HG02884 (cell line): ENCODE results near the gene GPR146.

Experiments used
- ATAC-seq: cut with Tn5 transposase; IDR thresholded peaks from one replicate; pipeline ENCODE4 v1.9.1; 2021; ENCODE audit warnings: mild to moderate bottlenecking, moderate library complexity; ENCODE audit not compliant: unreplicated experiment

GPR146 gene

DNA sequence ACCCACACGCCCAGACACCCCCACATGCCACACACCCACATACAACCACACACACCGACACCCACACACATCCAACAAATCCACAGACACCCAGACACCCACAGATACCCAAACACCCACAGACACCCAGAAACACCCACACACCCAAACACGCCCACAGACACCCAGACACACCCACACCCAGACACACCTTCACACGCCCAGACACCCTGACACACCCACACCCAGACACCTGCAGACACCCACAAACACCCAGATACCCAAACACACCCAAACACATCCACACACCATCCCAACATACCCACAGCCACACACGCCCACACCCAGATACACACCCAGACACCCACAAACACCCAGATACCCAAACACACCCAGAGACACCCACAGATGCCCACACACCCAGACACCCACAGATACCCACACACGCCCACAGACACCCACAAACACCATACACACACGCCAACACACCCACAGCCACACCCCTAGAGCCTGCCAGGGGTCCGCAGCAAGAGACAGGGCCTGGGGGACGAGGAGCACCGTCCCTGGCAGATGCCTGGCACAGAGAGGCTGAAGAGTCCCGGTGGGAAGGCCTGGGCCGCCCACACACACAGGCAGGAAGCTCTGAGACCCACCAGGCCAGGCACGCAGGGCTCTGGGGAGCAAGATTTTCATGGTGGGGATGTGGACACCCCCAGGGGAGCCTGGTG is 32.9 kb upstream of the GPR146 start:
- ATAC-seq = no peak

DNA sequence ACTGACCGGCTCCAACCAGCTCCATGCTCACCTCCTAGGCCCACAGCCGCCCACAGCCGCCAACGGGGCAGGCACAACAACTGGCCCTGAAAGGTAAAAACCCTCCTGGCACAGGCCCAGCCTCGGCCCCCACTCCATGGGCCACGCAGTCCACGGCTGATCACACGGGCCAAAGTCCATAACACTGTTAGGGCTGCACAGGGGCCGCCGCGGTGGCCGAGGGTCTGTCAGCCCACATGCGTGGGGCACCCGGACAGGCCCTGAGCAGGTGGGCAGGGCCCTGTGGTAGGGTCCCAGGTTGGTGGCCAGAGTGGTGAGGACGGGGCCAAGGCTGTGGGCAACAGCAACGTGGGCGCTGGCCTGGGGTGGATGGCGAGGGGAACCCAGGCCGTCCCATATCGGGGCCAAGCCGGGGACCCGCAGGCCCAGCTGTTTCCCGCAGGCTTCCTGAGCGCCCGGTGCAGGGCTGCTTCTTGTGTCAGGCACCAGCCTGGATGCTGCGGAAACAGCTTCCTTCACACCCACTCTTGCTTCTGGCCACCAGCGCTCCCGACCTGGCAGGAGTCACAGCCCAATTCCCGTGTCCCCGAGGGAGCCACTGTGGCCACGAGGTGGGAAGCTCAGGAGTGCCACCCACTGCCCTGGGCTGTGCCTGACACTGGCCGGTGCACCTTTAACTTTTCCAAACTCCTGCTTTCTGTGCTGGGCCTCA is 32.2 kb upstream of the GPR146 start:
- no peak for ATAC-seq

DNA sequence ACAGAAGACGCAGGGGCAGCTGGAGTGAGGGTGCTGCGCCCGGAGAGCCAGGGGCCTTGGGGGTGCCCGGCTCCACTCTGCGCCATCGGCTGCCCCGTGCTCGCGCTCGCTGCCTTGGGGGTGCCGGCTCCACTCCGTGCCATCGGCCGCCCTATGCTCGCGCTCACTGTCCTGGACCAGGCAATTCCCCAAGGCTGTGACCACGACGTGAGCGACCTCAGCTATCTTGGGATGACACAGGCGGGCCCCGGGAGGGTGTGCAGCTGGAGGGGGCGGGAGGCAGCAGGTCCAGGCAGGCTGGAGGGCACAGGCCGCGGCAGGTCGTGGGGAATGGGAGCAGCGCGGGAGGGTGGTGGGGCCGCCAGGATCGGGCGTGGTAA is 31.6 kb upstream of the GPR146 start:
- ATAC-seq = no peak

DNA sequence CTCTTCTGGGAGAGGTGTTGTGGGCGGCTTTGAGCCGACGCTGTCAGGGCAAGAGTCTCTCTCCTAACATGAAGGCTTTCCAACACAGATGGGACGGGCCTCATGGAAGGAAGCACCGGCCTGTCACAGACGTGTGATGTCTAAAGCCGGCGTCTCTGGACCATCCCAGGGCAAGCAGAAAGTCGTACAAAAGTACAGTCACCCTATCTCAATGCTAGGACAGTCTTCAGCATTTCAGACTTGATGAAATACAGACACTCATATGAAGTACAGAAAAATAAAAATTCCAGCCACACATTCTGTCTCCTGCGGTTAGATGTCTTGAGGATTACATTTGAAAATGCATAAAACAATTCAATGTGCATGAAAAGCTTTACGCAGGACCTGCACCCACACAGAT is 30.8 kb upstream of the GPR146 start:
- no peak for ATAC-seq

DNA sequence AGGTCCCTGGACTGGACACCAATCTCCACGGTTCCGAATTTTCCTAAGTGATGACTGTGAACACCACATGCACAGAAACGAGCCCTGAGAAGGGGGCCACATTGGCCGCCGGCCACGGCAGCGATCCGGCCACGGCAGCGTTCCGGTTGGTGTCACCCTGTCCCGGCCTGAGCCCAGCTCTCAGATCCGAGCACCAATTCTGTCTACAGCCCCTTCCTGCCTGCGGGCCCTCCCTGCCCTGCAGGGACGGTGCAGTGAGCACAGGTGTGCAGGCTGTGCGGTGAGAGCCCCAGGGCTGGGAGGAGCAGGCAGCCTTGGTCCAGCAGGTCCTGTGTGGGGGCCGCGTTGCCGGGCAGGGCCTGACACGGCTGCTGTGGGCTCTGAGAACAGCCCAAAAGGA is 29.7 kb upstream of the GPR146 start:
- ATAC-seq = no peak

DNA sequence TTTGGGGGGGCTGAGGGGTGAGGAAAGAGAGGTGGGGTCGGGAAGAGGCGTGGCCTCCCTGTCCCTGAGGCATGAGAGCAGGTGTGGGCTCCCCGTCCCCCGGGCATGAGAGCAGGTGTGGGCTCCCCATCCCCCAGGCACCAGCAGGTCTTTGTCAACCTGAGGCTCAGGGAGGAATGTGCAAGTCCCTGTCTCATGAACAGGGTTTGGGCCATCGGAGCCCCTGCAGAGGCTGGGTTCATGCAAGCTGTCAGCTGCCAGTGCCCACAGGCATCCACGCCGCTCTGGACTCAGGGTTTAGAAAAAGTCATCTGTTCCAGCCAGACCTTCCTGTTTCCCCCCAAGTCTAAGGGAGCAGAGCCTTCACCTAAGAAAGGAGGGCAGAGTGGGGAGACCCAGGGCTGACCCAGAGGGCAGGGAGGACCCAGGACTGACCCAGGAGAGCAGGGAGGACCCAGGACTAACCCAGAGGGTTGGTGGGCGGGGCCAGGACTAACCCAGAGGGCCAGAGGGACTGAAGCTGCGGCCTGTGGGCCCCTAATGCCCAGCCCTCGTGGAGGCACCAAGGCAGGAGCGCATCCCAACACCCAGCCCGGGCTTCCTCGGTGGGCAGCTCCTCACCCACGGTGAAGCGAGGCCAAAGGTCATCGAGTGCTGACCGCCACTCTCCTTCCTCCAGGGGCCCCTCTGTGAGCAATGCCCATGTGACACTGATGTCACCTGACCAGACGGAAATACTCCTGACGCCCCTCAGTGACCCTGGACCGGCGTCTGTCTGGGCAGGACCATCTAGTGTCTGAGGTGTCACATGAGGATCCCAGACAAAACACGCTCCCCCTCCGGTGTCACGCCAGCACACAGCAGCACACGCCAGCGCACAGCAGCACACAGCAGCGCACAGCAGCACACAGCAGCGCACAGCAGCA is 28.9 kb upstream of the GPR146 start:
- ATAC-seq = no peak

DNA sequence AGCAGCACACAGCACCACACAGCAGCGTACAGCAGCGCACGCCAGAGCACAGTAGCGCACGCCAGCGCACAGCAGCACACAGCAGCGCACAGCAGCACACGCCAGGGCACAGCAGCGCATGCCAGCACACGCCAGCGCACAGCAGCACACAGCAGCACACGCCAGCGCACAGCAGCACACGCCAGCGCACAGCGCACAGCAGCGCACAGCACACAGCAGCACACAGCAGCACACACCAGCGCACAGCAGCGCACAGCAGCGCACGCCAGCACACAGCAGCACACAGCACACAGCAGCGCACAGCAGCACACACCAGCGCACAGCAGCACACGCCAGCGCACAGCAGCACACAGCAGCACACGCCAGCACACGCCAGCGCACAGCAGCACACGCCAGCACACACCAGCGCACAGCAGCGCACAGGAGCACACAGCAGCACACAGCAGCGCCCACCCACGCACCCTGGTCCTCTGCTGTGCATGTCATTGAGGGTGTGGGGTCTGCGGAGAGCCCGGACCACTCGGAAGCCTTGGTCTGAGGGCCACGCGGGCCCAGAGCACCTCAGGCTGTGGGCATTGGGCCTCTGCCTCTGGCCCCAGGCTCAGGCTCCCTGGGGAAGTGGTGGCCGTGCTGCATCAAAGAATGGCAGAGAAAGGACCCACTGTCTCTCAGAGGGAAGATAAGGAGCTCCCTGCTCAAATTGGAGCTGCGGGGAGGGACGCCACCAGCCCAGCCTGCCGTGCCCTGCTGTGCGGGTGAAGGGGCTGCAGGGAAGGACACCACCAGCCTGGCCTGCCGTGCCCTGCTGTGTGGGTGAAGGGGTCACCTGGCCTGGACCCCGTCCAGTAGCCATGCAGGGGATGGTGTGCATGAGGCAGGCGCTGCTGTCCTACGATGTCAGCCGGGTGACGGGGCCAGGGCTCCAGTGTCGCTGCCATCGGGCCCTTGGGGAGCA is 27.5 kb upstream of the GPR146 start:
- ATAC-seq = no peak

DNA sequence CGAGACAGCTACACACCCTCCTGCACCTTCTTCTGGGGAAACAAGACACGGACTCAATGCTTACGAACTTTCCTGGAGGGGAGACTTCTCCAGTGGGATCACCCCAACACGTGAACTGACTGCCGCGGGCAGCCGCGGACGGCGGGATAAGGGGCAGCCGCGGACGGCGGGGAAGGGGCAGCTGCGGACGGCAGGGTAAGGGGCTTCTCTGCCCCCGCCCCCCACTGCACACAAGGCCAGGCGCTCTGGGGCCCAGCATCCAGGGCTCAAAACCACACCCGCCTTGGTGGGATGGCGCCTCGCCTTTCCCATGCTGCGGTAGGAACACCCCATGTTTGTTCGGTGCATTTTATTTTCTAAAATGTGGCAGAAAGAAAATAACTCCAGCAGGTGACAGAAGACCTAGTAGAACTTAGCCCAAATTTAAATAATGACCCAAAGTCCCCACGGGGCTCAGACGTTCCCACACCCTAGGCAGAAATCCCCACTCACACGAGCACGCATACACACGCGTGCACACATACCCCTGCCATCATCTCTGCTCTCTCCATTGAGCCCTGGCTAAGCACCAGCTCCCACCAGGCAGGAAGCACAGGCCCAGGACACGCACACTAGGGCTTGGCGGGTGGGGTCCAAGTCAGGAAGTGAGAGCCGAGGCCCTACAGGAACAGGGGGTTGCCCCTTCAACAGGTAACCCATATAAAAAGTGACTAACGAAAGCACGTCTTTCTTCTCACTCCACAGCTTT is 26.6 kb upstream of the GPR146 start:
- ATAC-seq = no peak

DNA sequence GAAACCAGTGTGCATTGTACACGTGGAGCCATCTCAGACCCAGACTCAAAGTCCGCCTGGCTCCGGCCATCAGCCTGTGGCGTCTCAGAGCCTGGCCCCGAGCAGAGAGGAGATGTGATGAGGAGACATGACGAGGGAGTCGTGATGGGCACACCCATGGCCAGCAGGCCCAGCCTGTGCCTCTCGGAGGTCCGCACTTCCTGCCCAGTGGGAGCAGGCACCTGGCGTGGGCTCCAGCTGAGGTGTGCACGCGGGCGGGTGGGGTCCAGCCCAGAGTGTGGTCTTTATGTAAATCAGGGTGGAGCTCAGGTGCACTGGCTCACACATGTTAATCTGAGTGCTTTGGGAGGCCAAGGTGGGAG is 26.0 kb upstream of the GPR146 start:
- no peak for ATAC-seq

DNA sequence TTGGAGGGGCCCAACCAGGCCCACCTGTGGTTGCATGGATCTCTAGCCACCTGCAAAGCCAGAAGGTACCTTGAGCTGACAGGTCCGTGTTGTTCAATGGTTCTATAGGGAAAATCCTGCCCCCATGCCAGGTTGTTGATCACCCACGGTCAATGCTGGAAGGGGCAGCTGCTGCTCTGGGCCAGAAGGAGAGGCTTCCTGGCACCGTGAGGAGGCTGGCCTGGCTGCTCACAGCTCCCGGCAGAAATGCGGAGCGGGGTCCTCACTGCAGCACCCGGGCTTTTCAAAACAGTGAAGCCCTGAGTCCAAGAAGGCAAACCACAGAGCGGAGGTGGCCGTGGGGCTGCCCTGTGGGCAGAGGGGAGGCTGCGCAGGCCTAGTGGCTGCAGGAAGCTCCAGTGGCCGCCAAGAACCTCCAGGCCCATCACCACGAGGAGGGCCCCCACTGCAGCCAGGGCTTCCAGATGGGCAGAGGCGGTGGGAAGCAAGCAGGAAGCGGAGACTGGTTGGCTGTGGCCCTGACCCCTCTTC is 25.0 kb upstream of the GPR146 start:
- ATAC-seq = no peak

DNA sequence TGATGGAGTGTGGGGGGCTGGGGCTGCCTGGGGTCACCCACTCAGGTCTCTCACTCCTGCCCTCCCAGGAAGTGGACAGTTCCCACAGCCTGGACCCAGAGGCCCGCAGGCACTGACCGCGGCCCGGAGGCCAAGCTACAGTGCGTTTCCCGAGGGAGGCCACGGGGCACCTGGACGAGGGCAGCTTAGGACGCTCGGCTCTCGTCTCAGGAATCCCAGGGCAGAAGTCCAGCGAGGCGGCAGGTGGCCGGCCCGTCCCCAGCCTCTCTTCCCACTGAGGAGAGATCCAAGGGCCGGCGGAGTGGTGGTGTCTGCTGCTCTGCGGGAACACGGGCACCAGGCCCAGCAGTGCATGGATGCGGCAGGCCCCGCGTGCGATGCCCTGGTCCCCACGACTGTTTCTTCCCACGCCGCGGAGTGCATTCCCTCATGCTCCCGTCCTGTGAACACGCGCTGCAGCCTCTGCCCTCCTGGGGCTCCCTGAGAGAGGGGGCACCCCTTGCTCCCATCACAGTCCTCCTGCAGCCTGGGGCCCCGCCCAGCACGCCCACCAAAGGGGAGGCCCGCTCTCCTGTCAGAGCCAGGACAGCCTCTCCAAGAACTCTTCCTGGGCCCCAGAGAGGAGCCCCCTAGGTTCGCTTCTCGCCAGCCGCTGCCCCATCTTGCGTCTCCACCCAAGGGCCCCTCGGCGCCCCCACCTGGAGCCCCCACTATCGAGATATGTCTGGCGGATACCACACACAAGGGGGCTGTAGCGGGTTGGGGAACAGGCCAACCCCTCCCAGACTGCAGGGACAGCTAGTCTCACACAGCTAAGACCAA is 24.3 kb upstream of the GPR146 start:
- no peak for ATAC-seq

DNA sequence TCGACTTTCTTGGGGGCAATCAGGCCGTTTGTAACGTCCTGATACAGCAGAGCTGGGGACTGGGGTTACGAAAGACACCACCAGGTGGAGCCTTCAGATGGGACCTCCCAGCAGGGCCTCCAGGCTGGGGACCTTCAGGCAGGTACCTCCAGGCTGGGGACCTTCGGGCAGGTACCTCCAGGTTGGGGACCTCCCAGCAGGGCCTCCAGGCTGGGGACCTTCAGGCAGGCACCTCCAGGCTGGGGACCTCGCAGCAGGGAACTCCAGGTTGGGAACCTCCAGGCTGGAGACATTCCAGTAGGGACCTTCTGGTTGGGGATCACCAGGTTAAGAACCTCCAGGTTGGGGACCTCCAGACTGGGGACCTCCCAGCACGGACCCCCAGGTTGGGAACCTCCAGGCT is 23.5 kb upstream of the GPR146 start:
- ATAC-seq = no peak

DNA sequence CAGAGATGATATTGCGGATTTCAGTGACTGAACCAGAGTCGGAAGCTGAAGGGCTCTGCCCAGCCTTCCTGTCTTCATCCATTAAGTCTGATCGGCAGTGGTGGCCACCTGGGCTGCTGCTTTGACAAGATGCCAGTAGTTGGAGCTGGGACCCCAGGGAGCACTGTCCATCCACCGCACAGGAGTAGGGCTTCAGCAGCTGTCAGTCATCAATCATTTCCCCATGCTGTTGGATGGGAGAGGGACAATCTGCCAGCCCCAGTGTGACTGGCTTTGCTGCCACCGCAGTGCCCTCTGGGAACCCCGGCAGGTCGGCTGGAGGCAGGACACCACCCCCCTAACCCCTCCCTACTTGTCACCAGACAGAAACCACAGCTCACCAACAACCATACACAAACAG is 23.0 kb upstream of the GPR146 start:
- ATAC-seq = no peak

DNA sequence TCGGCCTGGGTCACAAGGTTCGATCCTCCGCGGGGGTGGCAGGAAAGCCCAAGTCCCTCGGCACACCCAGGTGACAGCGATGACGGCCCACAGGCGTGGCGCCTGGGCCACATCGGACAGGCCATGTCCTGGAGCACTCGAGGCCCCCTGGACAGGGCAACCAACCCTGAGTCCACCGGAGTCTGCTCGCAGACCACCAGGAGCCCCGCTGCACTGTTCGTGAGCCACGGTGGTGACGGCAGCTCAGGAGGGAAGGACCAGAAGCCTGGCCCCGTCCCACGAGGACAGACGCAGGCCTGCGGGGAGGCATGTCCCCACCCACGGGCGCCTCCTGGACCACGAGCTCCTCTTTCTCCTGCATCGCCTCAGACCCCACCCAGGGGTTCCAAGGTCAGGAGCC is 22.4 kb upstream of the GPR146 start:
- ATAC-seq = no peak

DNA sequence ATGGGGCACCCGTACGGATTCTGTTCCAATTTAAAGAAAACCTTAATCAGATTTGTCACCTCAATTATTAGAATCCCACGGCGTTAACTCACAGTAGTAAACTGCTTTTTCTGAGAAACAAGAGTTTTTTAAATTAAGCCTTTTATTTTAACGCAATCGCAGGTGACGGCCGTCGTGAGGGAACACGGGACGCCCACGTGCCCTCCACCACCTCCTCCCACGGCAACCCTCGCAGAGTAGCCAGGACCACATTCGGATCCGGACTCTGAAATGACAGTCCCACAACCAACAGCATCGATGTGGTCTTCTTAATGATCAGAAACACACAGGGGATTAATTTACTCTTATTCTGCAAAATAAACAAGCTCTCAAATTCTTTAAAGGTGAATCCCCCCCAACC is 22.0 kb upstream of the GPR146 start:
- no peak for ATAC-seq

DNA sequence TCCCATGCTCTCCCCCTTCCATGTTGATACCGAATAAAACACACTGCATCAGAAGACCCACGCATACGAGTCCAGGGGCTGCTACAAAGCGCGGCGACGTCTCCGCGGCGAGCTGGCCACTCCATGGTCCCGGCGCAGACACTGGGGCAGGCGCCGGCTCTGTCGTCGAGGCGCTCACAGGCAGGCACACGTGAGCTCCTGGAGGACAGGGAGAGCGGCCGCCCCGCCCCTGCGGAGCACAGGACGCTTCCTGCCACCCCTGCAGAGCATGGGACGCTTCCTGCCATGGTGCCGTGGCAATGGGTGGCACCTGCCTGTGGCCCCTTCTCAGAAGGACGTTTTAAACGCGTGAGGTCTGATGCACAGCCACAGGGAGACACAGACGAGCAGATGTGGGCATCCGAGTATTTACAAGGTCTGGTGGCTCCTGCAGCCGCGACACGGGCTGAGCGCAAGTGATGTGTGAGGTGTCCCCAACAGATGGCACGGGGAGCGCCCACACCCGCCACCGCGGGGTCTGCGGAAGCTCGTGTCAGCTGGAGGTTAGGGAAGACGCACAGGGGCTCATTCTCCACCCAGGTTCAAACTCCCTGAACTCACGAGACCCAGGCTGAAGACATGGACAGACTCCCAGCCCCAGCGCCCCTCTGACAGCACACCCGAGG is 21.4 kb upstream of the GPR146 start:
- ATAC-seq = no peak

DNA sequence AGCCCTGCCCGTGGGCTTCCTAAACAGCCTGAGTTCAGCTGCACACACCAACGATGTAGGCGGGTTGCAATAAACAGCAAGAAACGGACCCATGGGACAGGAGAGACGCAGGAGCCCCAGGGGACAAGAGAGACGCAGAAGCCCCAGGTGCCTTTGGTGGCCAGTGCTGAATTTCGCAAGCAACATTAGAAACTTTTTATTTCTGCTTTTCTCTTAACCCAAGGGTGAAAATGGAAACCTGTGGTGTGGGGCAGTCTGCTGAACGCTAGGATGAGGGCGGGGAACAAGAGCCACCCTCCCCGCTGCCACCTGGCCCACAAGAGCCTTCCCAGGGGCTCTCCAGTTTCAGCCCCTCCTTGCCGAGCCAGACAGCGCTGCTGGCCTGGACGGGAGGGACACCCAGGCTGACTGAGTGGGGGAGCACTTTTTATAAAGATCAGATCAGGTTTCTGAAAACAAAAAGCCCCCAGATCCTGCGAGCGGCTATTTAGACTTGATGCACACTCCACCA is 20.0 kb upstream of the GPR146 start:
- ATAC-seq = peak; percentile 42
